GM23338 (cell line): ENCODE data around the gene ANO4. TPM values are rescaled to one million over a fixed set of nuclear protein-coding genes. Genes with fewer than 3 reads are reported as not detected.

ENCODE experiments used
- ATAC-seq: fragments of 200-7000 bp; cut with Tn5 transposase; 3 replicates; pipeline ENCODE4 v1.9.1; 2020
- DNase-seq: peaks from one replicate; pipeline ENCODE4 v3.0.0-alpha.2; 2015; ENCODE audit warnings: low spot score
- H2AFZ ChIP-seq: fragments of 200-600 bp; sonication (generic); 2 replicates; pipeline ENCODE4 v1.8.0; 2016; ENCODE audit warnings: antibody characterized with exemption, mild to moderate bottlenecking, moderate library complexity
- H3F3A ChIP-seq: fragments of 200-600 bp; sonication (generic); replicated peaks from 2 replicates; pipeline ENCODE4 v1.8.0; 2017; ENCODE audit warnings: antibody characterized with exemption, mixed run types, low read depth
- H3K27ac ChIP-seq: fragments of 200-600 bp; sonication (generic); 2 replicates; pipeline ENCODE4 v1.6.1; 2016; ENCODE audit warnings: low read depth
- H3K27me3 ChIP-seq: fragments of 200-600 bp; sonication (generic); 2 replicates; pipeline ENCODE4 v1.8.0; 2016; ENCODE audit warnings: mild to moderate bottlenecking, mixed run types, moderate library complexity; ENCODE audit not compliant: insufficient read depth
- H3K36me3 ChIP-seq: fragments of 200-600 bp; sonication (generic); 2 replicates; pipeline ENCODE4 v1.8.0; 2016; ENCODE audit warnings: mild to moderate bottlenecking; ENCODE audit not compliant: insufficient read depth
- H3K4me1 ChIP-seq: fragments of 200-600 bp; sonication (generic); 2 replicates; pipeline ENCODE4 v1.8.0; 2016; ENCODE audit warnings: mild to moderate bottlenecking, moderate library complexity; ENCODE audit not compliant: insufficient read depth
- H3K4me2 ChIP-seq: fragments of 200-600 bp; sonication (generic); 2 replicates; pipeline ENCODE4 v1.7.1; 2017; ENCODE audit warnings: mixed run types
- H3K4me3 ChIP-seq: fragments of 200-600 bp; sonication (generic); 2 replicates; pipeline ENCODE4 v1.6.1; 2016; ENCODE audit warnings: mixed run types
- H3K79me2 ChIP-seq: fragments of 200-600 bp; sonication (generic); replicated peaks from 2 replicates; pipeline ENCODE4 v1.8.0; 2017; ENCODE audit warnings: mild to moderate bottlenecking; ENCODE audit not compliant: insufficient read depth
- H3K9me2 ChIP-seq: fragments of 200-600 bp; sonication (generic); 2 replicates; pipeline ENCODE4 v1.8.0; 2017; ENCODE audit not compliant: insufficient read depth
- H4K20me1 ChIP-seq: fragments of 200-600 bp; sonication (generic); replicated peaks from 2 replicates; pipeline ENCODE4 v1.8.0; 2017; ENCODE audit warnings: mild to moderate bottlenecking; ENCODE audit not compliant: insufficient read depth
- H3K27ac Mint-ChIP-seq: 2 replicates; pipeline ENCODE4 v1.8.0; 2020; ENCODE audit warnings: inconsistent platforms, mild to moderate bottlenecking, moderate library complexity, mixed read lengths
- H3K27me3 Mint-ChIP-seq: 3 replicates; pipeline ENCODE4 v1.8.0; 2022; ENCODE audit warnings: low read depth, mild to moderate bottlenecking, moderate library complexity, mixed read lengths, inconsistent platforms; ENCODE audit not compliant: insufficient read depth, poor library complexity
- H3K36me3 Mint-ChIP-seq: 3 replicates; pipeline ENCODE4 v1.8.0; 2021; ENCODE audit warnings: low read depth, mild to moderate bottlenecking, inconsistent platforms, moderate library complexity, mixed read lengths
- H3K4me1 Mint-ChIP-seq: 3 replicates; pipeline ENCODE4 v1.8.0; 2020; ENCODE audit warnings: mild to moderate bottlenecking, inconsistent platforms, mixed read lengths
- H3K4me3 Mint-ChIP-seq: 3 replicates; pipeline ENCODE4 v1.8.0; 2021; ENCODE audit warnings: moderate library complexity, mild to moderate bottlenecking, inconsistent platforms, mixed read lengths
- H3K9me3 Mint-ChIP-seq: 3 replicates; pipeline ENCODE4 v1.8.0; 2020; ENCODE audit warnings: moderate library complexity, mild to moderate bottlenecking, inconsistent platforms, mixed read lengths
- CREB1 ChIP-seq: fragments of 250-450 bp; sonication (Bioruptor Pico); IDR thresholded peaks from 2 replicates; pipeline ENCODE4 v1.5.0; 2020; ENCODE audit warnings: low read depth, mild to moderate bottlenecking, moderate library complexity
- EZH2phosphoT487 ChIP-seq: fragments of 200-600 bp; sonication (generic); IDR thresholded peaks from one replicate; pipeline ENCODE4 v1.8.1; 2018; ENCODE audit warnings: antibody characterized with exemption; ENCODE audit not compliant: unreplicated experiment
- JUNB ChIP-seq: IDR thresholded peaks from one replicate; pipeline ENCODE4 v1.6.1; 2016; ENCODE audit warnings: antibody characterized with exemption; ENCODE audit not compliant: unreplicated experiment
- NANOG ChIP-seq: IDR thresholded peaks from 2 replicates; pipeline ENCODE4 v1.6.1; 2016; ENCODE audit warnings: antibody characterized with exemption, borderline replicate concordance
- POLR2AphosphoS5 ChIP-seq: IDR thresholded peaks from 2 replicates; pipeline ENCODE4 v1.6.1; 2016; ENCODE audit warnings: antibody characterized with exemption, low read depth
- STAT1 ChIP-seq: IDR thresholded peaks from one replicate; pipeline ENCODE4 v1.6.1; 2016; ENCODE audit warnings: antibody characterized with exemption; ENCODE audit not compliant: unreplicated experiment
- ZNF114 ChIP-seq: fragments of 250-450 bp; sonication (Bioruptor Pico); IDR thresholded peaks from 2 replicates; pipeline ENCODE4 v1.5.0; 2020; ENCODE audit warnings: mild to moderate bottlenecking, moderate library complexity
- polyA plus RNA-seq: library from polyadenylated mRNA; unstranded; fragments of >200 nt; fragmentation: Nextera tagmentation; extraction: Ambion mirVana; gene quantifications from 2 replicates; pipeline ENCODE4 v1.2.1, GENCODE V29; 2016
- total RNA-seq: library from RNA; depleted of rRNA; stranded (reverse); fragments of >200 nt; shearing (Covaris generic); gene quantifications from 2 replicates; pipeline ENCODE4 v1.2.3, GENCODE V29; 2014
- TF ChIP-seq, protein P1 (sequence below): IDR thresholded peaks from 2 replicates; pipeline ENCODE4 v1.6.1; 2016; ENCODE audit warnings: antibody characterized with exemption
- TF ChIP-seq, protein P2 (sequence below): IDR thresholded peaks from one replicate; pipeline ENCODE4 v1.6.1; 2018; ENCODE audit warnings: antibody characterized with exemption; ENCODE audit not compliant: unreplicated experiment
- TF ChIP-seq, protein P3 (sequence below): fragments of 250-450 bp; sonication (Bioruptor Pico); IDR thresholded peaks from 2 replicates; pipeline ENCODE4 v1.5.0; 2020; ENCODE audit warnings: mild to moderate bottlenecking, moderate library complexity
- TF ChIP-seq, protein P4 (sequence below), 2 experiments: fragments of 200-600 bp in 1 of 2; sonication (generic) in 1 of 2; conservative IDR thresholded peaks; 2 replicates each; pipeline versions ENCODE4 v1.5.1 to v1.6.1; 2016 to 2017; ENCODE audit warnings: antibody characterized with exemption in 2 of 2, low read depth in 2 of 2, mild to moderate bottlenecking in 2 of 2, moderate library complexity in 1 of 2

The ANO4 gene
- total and polyA plus RNA-seq, 2 experiments from 2014 or later, result 1.7 to 8.7 TPM

DNA sequence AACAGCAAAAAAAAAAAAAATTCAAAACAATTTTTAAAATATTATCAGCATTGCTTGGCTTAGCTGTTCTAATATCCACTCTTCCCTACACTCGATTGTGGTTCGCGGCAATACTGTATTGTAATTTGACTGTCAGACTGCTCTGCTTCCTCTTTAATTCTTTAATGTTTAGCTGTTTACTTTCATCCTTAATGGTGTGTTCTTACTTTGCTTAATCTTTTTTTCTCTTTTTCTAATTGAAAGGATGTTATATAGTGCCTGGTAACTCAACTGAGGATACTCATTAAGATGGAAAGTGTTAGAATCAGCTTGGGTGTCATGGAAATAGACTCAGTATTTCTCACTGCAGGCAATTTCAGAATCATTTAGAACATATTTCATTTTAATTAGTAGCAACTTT lies 2.0 kb downstream of the ANO4 start:
- Mint-ChIP-seq H3K4me3 (no peak overlapping the region), H3K27ac (no peak overlapping the region; the same call in 1 of the 2 replicates), H3K9me3 (no peaks in the 10 kb centered on the region), H3K4me1 (peaks cover 53% of the 10 kb centered on the region), H3K27me3 (peaks cover 13% of the 10 kb centered on the region), H3K36me3 (no peaks in the 10 kb centered on the region)
- DNase-seq, result no peak
- H3K36me3 ChIP-seq, result no peaks in the 10 kb centered on the region
- no peak for ATAC-seq
- no peaks in the 10 kb centered on the region for H3K9me2 ChIP-seq
- TF ChIP-seq ZNF114 (CRISPR knock-in tag), result no peak
- no peak for TF ChIP-seq STAT1
- TF ChIP-seq, protein P1, sequence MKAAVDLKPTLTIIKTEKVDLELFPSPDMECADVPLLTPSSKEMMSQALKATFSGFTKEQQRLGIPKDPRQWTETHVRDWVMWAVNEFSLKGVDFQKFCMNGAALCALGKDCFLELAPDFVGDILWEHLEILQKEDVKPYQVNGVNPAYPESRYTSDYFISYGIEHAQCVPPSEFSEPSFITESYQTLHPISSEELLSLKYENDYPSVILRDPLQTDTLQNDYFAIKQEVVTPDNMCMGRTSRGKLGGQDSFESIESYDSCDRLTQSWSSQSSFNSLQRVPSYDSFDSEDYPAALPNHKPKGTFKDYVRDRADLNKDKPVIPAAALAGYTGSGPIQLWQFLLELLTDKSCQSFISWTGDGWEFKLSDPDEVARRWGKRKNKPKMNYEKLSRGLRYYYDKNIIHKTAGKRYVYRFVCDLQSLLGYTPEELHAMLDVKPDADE, result no peak
- TF ChIP-seq, protein P2, sequence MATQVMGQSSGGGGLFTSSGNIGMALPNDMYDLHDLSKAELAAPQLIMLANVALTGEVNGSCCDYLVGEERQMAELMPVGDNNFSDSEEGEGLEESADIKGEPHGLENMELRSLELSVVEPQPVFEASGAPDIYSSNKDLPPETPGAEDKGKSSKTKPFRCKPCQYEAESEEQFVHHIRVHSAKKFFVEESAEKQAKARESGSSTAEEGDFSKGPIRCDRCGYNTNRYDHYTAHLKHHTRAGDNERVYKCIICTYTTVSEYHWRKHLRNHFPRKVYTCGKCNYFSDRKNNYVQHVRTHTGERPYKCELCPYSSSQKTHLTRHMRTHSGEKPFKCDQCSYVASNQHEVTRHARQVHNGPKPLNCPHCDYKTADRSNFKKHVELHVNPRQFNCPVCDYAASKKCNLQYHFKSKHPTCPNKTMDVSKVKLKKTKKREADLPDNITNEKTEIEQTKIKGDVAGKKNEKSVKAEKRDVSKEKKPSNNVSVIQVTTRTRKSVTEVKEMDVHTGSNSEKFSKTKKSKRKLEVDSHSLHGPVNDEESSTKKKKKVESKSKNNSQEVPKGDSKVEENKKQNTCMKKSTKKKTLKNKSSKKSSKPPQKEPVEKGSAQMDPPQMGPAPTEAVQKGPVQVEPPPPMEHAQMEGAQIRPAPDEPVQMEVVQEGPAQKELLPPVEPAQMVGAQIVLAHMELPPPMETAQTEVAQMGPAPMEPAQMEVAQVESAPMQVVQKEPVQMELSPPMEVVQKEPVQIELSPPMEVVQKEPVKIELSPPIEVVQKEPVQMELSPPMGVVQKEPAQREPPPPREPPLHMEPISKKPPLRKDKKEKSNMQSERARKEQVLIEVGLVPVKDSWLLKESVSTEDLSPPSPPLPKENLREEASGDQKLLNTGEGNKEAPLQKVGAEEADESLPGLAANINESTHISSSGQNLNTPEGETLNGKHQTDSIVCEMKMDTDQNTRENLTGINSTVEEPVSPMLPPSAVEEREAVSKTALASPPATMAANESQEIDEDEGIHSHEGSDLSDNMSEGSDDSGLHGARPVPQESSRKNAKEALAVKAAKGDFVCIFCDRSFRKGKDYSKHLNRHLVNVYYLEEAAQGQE, result no peak
- no peak for TF ChIP-seq JUNB
- TF ChIP-seq, protein P3, sequence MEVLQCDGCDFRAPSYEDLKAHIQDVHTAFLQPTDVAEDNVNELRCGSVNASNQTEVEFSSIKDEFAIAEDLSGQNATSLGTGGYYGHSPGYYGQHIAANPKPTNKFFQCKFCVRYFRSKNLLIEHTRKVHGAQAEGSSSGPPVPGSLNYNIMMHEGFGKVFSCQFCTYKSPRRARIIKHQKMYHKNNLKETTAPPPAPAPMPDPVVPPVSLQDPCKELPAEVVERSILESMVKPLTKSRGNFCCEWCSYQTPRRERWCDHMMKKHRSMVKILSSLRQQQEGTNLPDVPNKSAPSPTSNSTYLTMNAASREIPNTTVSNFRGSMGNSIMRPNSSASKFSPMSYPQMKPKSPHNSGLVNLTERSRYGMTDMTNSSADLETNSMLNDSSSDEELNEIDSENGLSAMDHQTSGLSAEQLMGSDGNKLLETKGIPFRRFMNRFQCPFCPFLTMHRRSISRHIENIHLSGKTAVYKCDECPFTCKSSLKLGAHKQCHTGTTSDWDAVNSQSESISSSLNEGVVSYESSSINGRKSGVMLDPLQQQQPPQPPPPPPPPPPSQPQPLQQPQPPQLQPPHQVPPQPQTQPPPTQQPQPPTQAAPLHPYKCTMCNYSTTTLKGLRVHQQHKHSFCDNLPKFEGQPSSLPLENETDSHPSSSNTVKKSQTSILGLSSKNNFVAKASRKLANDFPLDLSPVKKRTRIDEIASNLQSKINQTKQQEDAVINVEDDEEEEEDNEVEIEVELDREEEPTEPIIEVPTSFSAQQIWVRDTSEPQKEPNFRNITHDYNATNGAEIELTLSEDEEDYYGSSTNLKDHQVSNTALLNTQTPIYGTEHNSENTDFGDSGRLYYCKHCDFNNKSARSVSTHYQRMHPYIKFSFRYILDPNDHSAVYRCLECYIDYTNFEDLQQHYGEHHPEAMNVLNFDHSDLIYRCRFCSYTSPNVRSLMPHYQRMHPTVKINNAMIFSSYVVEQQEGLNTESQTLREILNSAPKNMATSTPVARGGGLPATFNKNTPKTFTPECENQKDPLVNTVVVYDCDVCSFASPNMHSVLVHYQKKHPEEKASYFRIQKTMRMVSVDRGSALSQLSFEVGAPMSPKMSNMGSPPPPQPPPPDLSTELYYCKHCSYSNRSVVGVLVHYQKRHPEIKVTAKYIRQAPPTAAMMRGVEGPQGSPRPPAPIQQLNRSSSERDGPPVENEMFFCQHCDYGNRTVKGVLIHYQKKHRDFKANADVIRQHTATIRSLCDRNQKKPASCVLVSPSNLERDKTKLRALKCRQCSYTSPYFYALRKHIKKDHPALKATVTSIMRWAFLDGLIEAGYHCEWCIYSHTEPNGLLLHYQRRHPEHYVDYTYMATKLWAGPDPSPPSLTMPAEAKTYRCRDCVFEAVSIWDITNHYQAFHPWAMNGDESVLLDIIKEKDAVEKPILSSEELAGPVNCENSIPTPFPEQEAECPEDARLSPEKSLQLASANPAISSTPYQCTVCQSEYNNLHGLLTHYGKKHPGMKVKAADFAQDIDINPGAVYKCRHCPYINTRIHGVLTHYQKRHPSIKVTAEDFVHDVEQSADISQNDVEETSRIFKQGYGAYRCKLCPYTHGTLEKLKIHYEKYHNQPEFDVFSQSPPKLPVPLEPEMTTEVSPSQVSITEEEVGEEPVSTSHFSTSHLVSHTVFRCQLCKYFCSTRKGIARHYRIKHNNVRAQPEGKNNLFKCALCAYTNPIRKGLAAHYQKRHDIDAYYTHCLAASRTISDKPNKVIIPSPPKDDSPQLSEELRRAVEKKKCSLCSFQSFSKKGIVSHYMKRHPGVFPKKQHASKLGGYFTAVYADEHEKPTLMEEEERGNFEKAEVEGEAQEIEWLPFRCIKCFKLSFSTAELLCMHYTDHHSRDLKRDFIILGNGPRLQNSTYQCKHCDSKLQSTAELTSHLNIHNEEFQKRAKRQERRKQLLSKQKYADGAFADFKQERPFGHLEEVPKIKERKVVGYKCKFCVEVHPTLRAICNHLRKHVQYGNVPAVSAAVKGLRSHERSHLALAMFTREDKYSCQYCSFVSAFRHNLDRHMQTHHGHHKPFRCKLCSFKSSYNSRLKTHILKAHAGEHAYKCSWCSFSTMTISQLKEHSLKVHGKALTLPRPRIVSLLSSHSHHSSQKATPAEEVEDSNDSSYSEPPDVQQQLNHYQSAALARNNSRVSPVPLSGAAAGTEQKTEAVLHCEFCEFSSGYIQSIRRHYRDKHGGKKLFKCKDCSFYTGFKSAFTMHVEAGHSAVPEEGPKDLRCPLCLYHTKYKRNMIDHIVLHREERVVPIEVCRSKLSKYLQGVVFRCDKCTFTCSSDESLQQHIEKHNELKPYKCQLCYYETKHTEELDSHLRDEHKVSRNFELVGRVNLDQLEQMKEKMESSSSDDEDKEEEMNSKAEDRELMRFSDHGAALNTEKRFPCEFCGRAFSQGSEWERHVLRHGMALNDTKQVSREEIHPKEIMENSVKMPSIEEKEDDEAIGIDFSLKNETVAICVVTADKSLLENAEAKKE, result no peak
- no peak for TF ChIP-seq POLR2AphosphoS5
- no peak for TF ChIP-seq EZH2phosphoT487
- TF ChIP-seq CREB1, result no peak
- TF ChIP-seq NANOG, result no peak
- TF ChIP-seq, protein P4, sequence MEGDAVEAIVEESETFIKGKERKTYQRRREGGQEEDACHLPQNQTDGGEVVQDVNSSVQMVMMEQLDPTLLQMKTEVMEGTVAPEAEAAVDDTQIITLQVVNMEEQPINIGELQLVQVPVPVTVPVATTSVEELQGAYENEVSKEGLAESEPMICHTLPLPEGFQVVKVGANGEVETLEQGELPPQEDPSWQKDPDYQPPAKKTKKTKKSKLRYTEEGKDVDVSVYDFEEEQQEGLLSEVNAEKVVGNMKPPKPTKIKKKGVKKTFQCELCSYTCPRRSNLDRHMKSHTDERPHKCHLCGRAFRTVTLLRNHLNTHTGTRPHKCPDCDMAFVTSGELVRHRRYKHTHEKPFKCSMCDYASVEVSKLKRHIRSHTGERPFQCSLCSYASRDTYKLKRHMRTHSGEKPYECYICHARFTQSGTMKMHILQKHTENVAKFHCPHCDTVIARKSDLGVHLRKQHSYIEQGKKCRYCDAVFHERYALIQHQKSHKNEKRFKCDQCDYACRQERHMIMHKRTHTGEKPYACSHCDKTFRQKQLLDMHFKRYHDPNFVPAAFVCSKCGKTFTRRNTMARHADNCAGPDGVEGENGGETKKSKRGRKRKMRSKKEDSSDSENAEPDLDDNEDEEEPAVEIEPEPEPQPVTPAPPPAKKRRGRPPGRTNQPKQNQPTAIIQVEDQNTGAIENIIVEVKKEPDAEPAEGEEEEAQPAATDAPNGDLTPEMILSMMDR (conservative IDR thresholded peaks at IDR 0.05; ENCODE audit: low read depth in 2 of 2), result no peak
- peaks cover 51% of the 10 kb centered on the region for H3K4me1 ChIP-seq
- no peaks in the 10 kb centered on the region for H4K20me1 ChIP-seq
- H3K79me2 ChIP-seq, result no peaks in the 10 kb centered on the region
- H3K27ac ChIP-seq, result no peak overlapping the region
- no peak overlapping the region for H3K4me3 ChIP-seq
- peak overlapping the region; percentile 27; the same call in 1 of the 2 replicates for H3K4me2 ChIP-seq
- H3K27me3 ChIP-seq, result no peaks in the 10 kb centered on the region
- no peaks in the 10 kb centered on the region for H3F3A ChIP-seq
- H2AFZ ChIP-seq, result no peak overlapping the region
